Measurements from ENCODE around the gene UGGT2. TPM values are rescaled to one million over a fixed set of nuclear protein-coding genes. Genes with fewer than 3 reads are reported as not detected.
"Not testable (repeated sequence)": the region's sequence is repeated elsewhere in the genome, so short reads cannot be mapped to it uniquely, and the experiment has no call there.

Gene UGGT2
- total RNA-seq, 2 donors from 2014 or later: 37.2 to 40.9 TPM

GRCh38 chr13:95783747-95784146, 269.5 kb downstream of the UGGT2 start:
- no peak overlapping the region for H3K4me3 ChIP-seq (ENCODE audit: low read length)
- TF ChIP-seq CTCF (conservative IDR thresholded peaks at IDR 0.05): no peak
- H3K36me3 ChIP-seq (ENCODE audit: control insufficient read depth, insufficient read depth, low read length): peaks cover 26% of the 10 kb centered on the region
- DNase-seq: no peak
- H3K4me1 ChIP-seq (ENCODE audit: control insufficient read depth, insufficient read depth, low read length): no peaks in the 10 kb centered on the region
- Mint-ChIP-seq H3K36me3 (ENCODE audit: low read depth) (peaks cover 20% of the 10 kb centered on the region), H3K4me1 (no peaks in the 10 kb centered on the region), H3K27ac (no peak overlapping the region), H3K4me3 (no peak overlapping the region), H3K27me3 (ENCODE audit: insufficient read depth) (no peaks in the 10 kb centered on the region), H3K9me3 (peaks cover 7% of the 10 kb centered on the region)
- H3K9me3 ChIP-seq (ENCODE audit: control insufficient read depth, low read length): peaks cover 8% of the 10 kb centered on the region
- no peak overlapping the region for H3K27ac ChIP-seq (ENCODE audit: low read depth, low read length)
- whole genome bisulfite sequencing, 2 experiments (ENCODE audit: insufficient coverage in 1 of 2, insufficient read length in 1 of 2): 88 to 100% methylated on average over 3 to 5 of the region's 5 CpGs
- H3K9ac ChIP-seq (ENCODE audit: extremely low read depth, low read length, poor library complexity, severe bottlenecking): no peak overlapping the region
- H3K27me3 ChIP-seq (ENCODE audit: control insufficient read depth, insufficient read depth, low read length, poor library complexity, severe bottlenecking): no peaks in the 10 kb centered on the region

- H3K27me3 ChIP-seq (ENCODE audit: control insufficient read depth, insufficient read depth, low read length, poor library complexity, severe bottlenecking); H3K4me1 Mint-ChIP-seq; H3K9me3 Mint-ChIP-seq; H3K4me3 Mint-ChIP-seq; H3K27me3 Mint-ChIP-seq (ENCODE audit: insufficient read depth); H3K27ac Mint-ChIP-seq; DNase-seq; H3K4me1 ChIP-seq (ENCODE audit: control insufficient read depth, insufficient read depth, low read length); H3K4me3 ChIP-seq (ENCODE audit: low read length); H3K9me3 ChIP-seq (ENCODE audit: control insufficient read depth, low read length); H3K27ac ChIP-seq (ENCODE audit: low read depth, low read length); H3K9ac ChIP-seq (ENCODE audit: extremely low read depth, low read length, poor library complexity, severe bottlenecking): not testable (repeated sequence)
- WGBS, 2 experiments (ENCODE audit: insufficient coverage in 1 of 2, insufficient read length in 1 of 2): 100% methylated on average over 1 of the region's 1 CpG; no CpG with 5 or more reads in 1 of the 2 experiments
- H3K36me3 Mint-ChIP-seq (ENCODE audit: low read depth): peaks cover 12% of the 10 kb centered on the region
- H3K36me3 ChIP-seq (ENCODE audit: control insufficient read depth, insufficient read depth, low read length): peaks cover 19% of the 10 kb centered on the region
Observed at GRCh38 chr13:95781940-95782339, 271.3 kb downstream of the UGGT2 start.

- Mint-ChIP-seq H3K27me3 (ENCODE audit: insufficient read depth) (no peaks in the 10 kb centered on the region), H3K27ac (no peak overlapping the region), H3K4me3 (no peak overlapping the region), H3K9me3 (peaks cover 7% of the 10 kb centered on the region), H3K4me1 (no peaks in the 10 kb centered on the region), H3K36me3 (ENCODE audit: low read depth) (peaks cover 7% of the 10 kb centered on the region)
- Histone ChIP-seq H3K27me3 (ENCODE audit: control insufficient read depth, insufficient read depth, low read length, poor library complexity, severe bottlenecking) (no peaks in the 10 kb centered on the region), H3K4me1 (ENCODE audit: control insufficient read depth, insufficient read depth, low read length) (no peaks in the 10 kb centered on the region), H3K27ac (ENCODE audit: low read depth, low read length) (no peak overlapping the region), H3K9ac (ENCODE audit: extremely low read depth, low read length, poor library complexity, severe bottlenecking) (no peak overlapping the region), H3K36me3 (ENCODE audit: control insufficient read depth, insufficient read depth, low read length) (peaks cover 18% of the 10 kb centered on the region), H3K9me3 (ENCODE audit: control insufficient read depth, low read length) (peaks cover 6% of the 10 kb centered on the region), H3K4me3 (ENCODE audit: low read length) (no peak overlapping the region)
- DNase-seq: no peak
- no peak for TF ChIP-seq CTCF (conservative IDR thresholded peaks at IDR 0.05)
- 93 to 100% methylated on average over 3 to 6 of the region's 6 CpGs for WGBS, 2 experiments (ENCODE audit: insufficient coverage in 1 of 2, insufficient read length in 1 of 2)
Observed at GRCh38 chr13:95781016-95781415, 272.2 kb downstream of the UGGT2 start.

GRCh38 chr13:95779522-95779921, 273.7 kb downstream of the UGGT2 start:
- no peak overlapping the region for H3K27ac Mint-ChIP-seq
- no peak for DNase-seq
- H3K9me3 Mint-ChIP-seq: peaks cover 7% of the 10 kb centered on the region
- Histone ChIP-seq H3K4me1 (ENCODE audit: control insufficient read depth, insufficient read depth, low read length) (no peaks in the 10 kb centered on the region), H3K4me3 (ENCODE audit: low read length) (no peak overlapping the region), H3K9ac (ENCODE audit: extremely low read depth, low read length, poor library complexity, severe bottlenecking) (no peak overlapping the region), H3K27me3 (ENCODE audit: control insufficient read depth, insufficient read depth, low read length, poor library complexity, severe bottlenecking) (no peaks in the 10 kb centered on the region), H3K36me3 (ENCODE audit: control insufficient read depth, insufficient read depth, low read length) (peaks cover 18% of the 10 kb centered on the region), H3K27ac (ENCODE audit: low read depth, low read length) (no peak overlapping the region), H3K9me3 (ENCODE audit: control insufficient read depth, low read length) (peaks cover 6% of the 10 kb centered on the region)
- no peak overlapping the region for H3K4me3 Mint-ChIP-seq
- WGBS, 2 experiments (ENCODE audit: insufficient coverage in 1 of 2, insufficient read length in 1 of 2): 100% methylated on average over 1 of the region's 1 CpG; no CpG with 5 or more reads in 1 of the 2 experiments
- H3K36me3 Mint-ChIP-seq (ENCODE audit: low read depth): peaks cover 7% of the 10 kb centered on the region
- H3K4me1 Mint-ChIP-seq: no peaks in the 10 kb centered on the region
- TF ChIP-seq CTCF (conservative IDR thresholded peaks at IDR 0.05): no peak
- no peaks in the 10 kb centered on the region for H3K27me3 Mint-ChIP-seq (ENCODE audit: insufficient read depth)

Data from endodermal cell (in vitro differentiated cells).